H1 (cell line): Measurements from ENCODE around the gene LYVE1. TPM values are rescaled to one million over a fixed set of nuclear protein-coding genes. Genes with fewer than 3 reads are reported as not detected.

ENCODE experiments used
- CTCF ChIA-PET: fragments of 300-600 bp; sonication (Branson Sonifier 250); formaldehyde crosslinking; loops from one replicate; lab custom pipeline; 2021; ENCODE audit not compliant: partially characterized antibody; lab: Charles Lee
- POLR2A ChIA-PET: fragments of 300-600 bp; sonication (Branson Sonifier 250); formaldehyde crosslinking; loops from one replicate; lab custom pipeline; 2021; ENCODE audit warnings: inconsistent platforms; ENCODE audit not compliant: partially characterized antibody; lab: Charles Lee
- DNase-seq, 2 experiments: peaks; one replicate each; pipeline versions ENCODE4 v3.0.0 to v3.0.0-alpha.2; 2010 to 2022; ENCODE audit warnings: low spot score in 2 of 2, low read depth in 1 of 2, mixed read lengths in 1 of 2
- FAIRE-seq: peaks from 2 replicates; lab custom pipeline; 2011; peaks lifted over from hg19 to GRCh38; lab: Jason Lieb, UNC
- H2AFZ ChIP-seq: 2 replicates; pipeline ENCODE4 v1.8.1; 2012; ENCODE audit warnings: low read length, inconsistent platforms
- H2AK5ac ChIP-seq: 2 replicates; pipeline ENCODE4 v1.6.1; 2013; ENCODE audit warnings: low read depth, low read length
- H2BK120ac ChIP-seq: replicated peaks from 2 replicates; pipeline ENCODE3; 2013; ENCODE audit warnings: low read depth, low read length, inconsistent platforms
- H2BK12ac ChIP-seq: 2 replicates; pipeline ENCODE4 v1.6.1; 2013; ENCODE audit warnings: low read depth, low read length
- H2BK15ac ChIP-seq: 2 replicates; pipeline ENCODE4 v1.6.1; 2013; ENCODE audit warnings: low read length
- H2BK20ac ChIP-seq: 2 replicates; pipeline ENCODE4 v1.6.1; 2013; ENCODE audit warnings: low read length
- H2BK5ac ChIP-seq: 2 replicates; pipeline ENCODE4 v1.6.1; 2013; ENCODE audit warnings: low read depth, low read length
- H3K14ac ChIP-seq: 2 replicates; pipeline ENCODE4 v1.6.1; 2013; ENCODE audit warnings: inconsistent platforms; ENCODE audit not compliant: insufficient read length
- H3K18ac ChIP-seq: 2 replicates; pipeline ENCODE4 v1.6.1; 2013; ENCODE audit warnings: low read length; ENCODE audit errors: extremely low read depth
- H3K23ac ChIP-seq: 2 replicates; pipeline ENCODE4 v1.6.1; 2013; ENCODE audit warnings: inconsistent platforms; ENCODE audit not compliant: insufficient read length
- H3K23me2 ChIP-seq: 2 replicates; pipeline ENCODE4 v1.6.1; 2013; ENCODE audit warnings: low read depth, low read length
- H3K27ac ChIP-seq: 2 replicates; pipeline ENCODE4 v1.6.1; 2011; ENCODE audit warnings: low read depth, low read length, inconsistent platforms
- H3K27me3 ChIP-seq, 4 experiments: replicated peaks in 1 of 4; 1 replicate in 1 of 4; 2 replicates in 3 of 4; pipeline versions ENCODE4 v1.6.1 to v1.8.1; 2011 to 2013; ENCODE audit warnings: low read length in 3 of 4, mild to moderate bottlenecking in 3 of 4, inconsistent platforms in 2 of 4, mixed read lengths in 2 of 4, moderate library complexity in 1 of 4; ENCODE audit not compliant: control insufficient read depth in 3 of 4, insufficient read depth in 3 of 4; ENCODE audit errors: extremely low read depth in 1 of 4
- H3K36me3 ChIP-seq, 4 experiments: 2 replicates each; pipeline versions ENCODE4 v1.6.1 to v1.8.1; 2011 to 2013; ENCODE audit warnings: mild to moderate bottlenecking in 4 of 4, low read length in 3 of 4, moderate library complexity in 2 of 4, control low read depth in 1 of 4, inconsistent platforms in 1 of 4; ENCODE audit not compliant: insufficient read depth in 4 of 4, control insufficient read depth in 2 of 4
- H3K4ac ChIP-seq: replicated peaks from 2 replicates; pipeline ENCODE3; 2013; ENCODE audit warnings: low read length, low read depth, mixed read lengths, inconsistent platforms; ENCODE audit not compliant: insufficient read length
- H3K4me1 ChIP-seq, 4 experiments: replicated peaks in 1 of 4; 1 replicate in 1 of 4; 2 replicates in 3 of 4; pipeline versions ENCODE4 v1.6.1 to v1.8.1; 2011 to 2013; ENCODE audit warnings: low read length in 3 of 4, inconsistent platforms in 2 of 4, mixed read lengths in 1 of 4; ENCODE audit not compliant: insufficient read depth in 4 of 4, control insufficient read depth in 3 of 4
- H3K4me2 ChIP-seq, 2 experiments: 2 replicates each; pipeline versions ENCODE4 v1.6.1 to v1.8.1; 2011 to 2013; ENCODE audit warnings: low read depth in 2 of 2, low read length in 2 of 2, control low read depth in 1 of 2, inconsistent platforms in 1 of 2, mild to moderate bottlenecking in 1 of 2; ENCODE audit not compliant: insufficient read depth in 1 of 2
- H3K4me3 ChIP-seq, 4 experiments: fragments of 200-600, 300-600 bp in 1 of 4; sonication (generic), shearing (Covaris generic), sonication (Bioruptor Twin) in 1 of 4; 2 replicates each; pipeline versions ENCODE4 v1.5.1 to v1.8.1; 2011 to 2016; ENCODE audit warnings: low read length in 4 of 4, low read depth in 3 of 4, control low read depth in 2 of 4, inconsistent platforms in 2 of 4, mild to moderate bottlenecking in 2 of 4, mixed read lengths in 1 of 4, moderate library complexity in 1 of 4; ENCODE audit not compliant: insufficient read depth in 2 of 4; ENCODE audit errors: extremely low read depth in 1 of 4
- H3K56ac ChIP-seq: replicated peaks from 2 replicates; pipeline ENCODE3; 2013; ENCODE audit warnings: low read depth, mild to moderate bottlenecking, mixed read lengths, low read length, inconsistent platforms; ENCODE audit not compliant: insufficient read length
- H3K79me1 ChIP-seq: 2 replicates; pipeline ENCODE4 v1.6.1; 2013; ENCODE audit warnings: low read depth, low read length, control low read depth
- H3K79me2 ChIP-seq, 2 experiments: 2 replicates each; pipeline versions ENCODE4 v1.6.1 to v1.8.1; 2012 to 2013; ENCODE audit warnings: low read length in 2 of 2, mild to moderate bottlenecking in 2 of 2, inconsistent platforms in 1 of 2; ENCODE audit not compliant: insufficient read depth in 2 of 2, control insufficient read depth in 1 of 2
- H3K9ac ChIP-seq, 4 experiments: replicated peaks in 1 of 4; 1 replicate in 1 of 4; 2 replicates in 3 of 4; pipeline versions ENCODE4 v1.6.1 to v1.8.1; 2011 to 2013; ENCODE audit warnings: low read depth in 3 of 4, low read length in 3 of 4, control low read depth in 2 of 4, mild to moderate bottlenecking in 2 of 4, moderate library complexity in 2 of 4, inconsistent platforms in 1 of 4; ENCODE audit errors: extremely low read depth in 1 of 4
- H3K9me3 ChIP-seq, 2 experiments: 2 replicates each; pipeline versions ENCODE4 v1.6.1 to v1.8.1; 2012 to 2013; ENCODE audit warnings: mild to moderate bottlenecking in 2 of 2, moderate library complexity in 2 of 2, control low read depth in 1 of 2, inconsistent platforms in 1 of 2, low read depth in 1 of 2, low read length in 1 of 2, mixed read lengths in 1 of 2; ENCODE audit not compliant: insufficient read depth in 2 of 2
- H4K20me1 ChIP-seq, 2 experiments: replicated peaks in 1 of 2; 2 replicates each; pipeline versions ENCODE3 to v1.8.1; 2011 to 2013; ENCODE audit warnings: inconsistent platforms in 2 of 2, low read length in 2 of 2, mild to moderate bottlenecking in 1 of 2; ENCODE audit not compliant: insufficient read depth in 2 of 2, control insufficient read depth in 1 of 2
- H4K5ac ChIP-seq: 2 replicates; pipeline ENCODE4 v1.6.1; 2013; ENCODE audit warnings: low read length, low read depth, mixed read lengths, inconsistent platforms; ENCODE audit not compliant: insufficient read length
- H4K8ac ChIP-seq: 2 replicates; pipeline ENCODE4 v1.8.0; 2013; ENCODE audit warnings: mild to moderate bottlenecking, moderate library complexity, low read length, inconsistent platforms; ENCODE audit not compliant: insufficient read depth; ENCODE audit errors: extremely low read depth
- H4K91ac ChIP-seq: replicated peaks from 2 replicates; pipeline ENCODE3; 2013; ENCODE audit warnings: low read length, mixed read lengths, inconsistent platforms; ENCODE audit not compliant: insufficient read length
- POU5F1 ChIP-seq: IDR thresholded peaks from 2 replicates; pipeline ENCODE4 v1.6.1; 2011; ENCODE audit warnings: low read depth, mild to moderate bottlenecking, low read length, moderate library complexity
- RBBP5 ChIP-seq: IDR thresholded peaks from 2 replicates; pipeline ENCODE4 v1.7.1; 2012; ENCODE audit warnings: low read depth, mild to moderate bottlenecking, inconsistent platforms, low read length, moderate library complexity, borderline replicate concordance
- polyA plus RNA-seq, 7 experiments: library from polyadenylated mRNA; depleted of rRNA in 3 of 7; stranded (reverse) in 5 of 7; unstranded in 2 of 7; fragments of >200 nt in 5 of 7; fragments of 200-250 nt in 2 of 7; gene quantifications; 1 replicate in 5 of 7; 2 replicates in 1 of 7; 4 replicates in 1 of 7; pipeline versions ENCODE4 v1.2.1 to v1.2.3, GENCODE V29; 2011 to 2013; ENCODE audit warnings: missing spikeins in 2 of 7, mixed read lengths in 2 of 7
- total RNA-seq: library from RNA; stranded (reverse); fragmentation: NEBNext Ultra II Directional; extraction: Animal tissue kit (Norgen Biotek cat#: 25700); gene quantifications from 2 replicates; pipeline ENCODE4 v1.2.1, GENCODE V29; 2021

The LYVE1 gene
- total and polyA plus RNA-seq, 2 of the 8 experiments (the other 6 are each of a cell fraction or from before 2014, with no cell fraction given): 0.09 TPM; not detected in 1

- no peaks in the 10 kb centered on the region for H4K20me1 ChIP-seq
- no peaks in the 10 kb centered on the region for H3K79me2 ChIP-seq
- H4K5ac ChIP-seq: no peak overlapping the region
- H3K4me3 ChIP-seq: no peak overlapping the region
- no peaks in the 10 kb centered on the region for H3K79me1 ChIP-seq
- no peak overlapping the region for H2BK20ac ChIP-seq
- no peak overlapping the region for H2BK120ac ChIP-seq
- H2AFZ ChIP-seq: no peak overlapping the region
- H2BK12ac ChIP-seq: no peak overlapping the region
- H3K4me1 ChIP-seq: peaks cover 0 to 12% (median 6%) of the 10 kb centered on the region in 4 experiments; a peak in 5 of 7 replicates
- H4K8ac ChIP-seq: no peak overlapping the region
- no peak overlapping the region for H3K27ac ChIP-seq
- H3K27me3 ChIP-seq: no peaks in the 10 kb centered on the region
- FAIRE-seq (no peak), DNase-seq (no peak)
- no peak overlapping the region for H3K14ac ChIP-seq
- H3K9ac ChIP-seq: no peak overlapping the region
- no peaks in the 10 kb centered on the region for H3K36me3 ChIP-seq
- no peak overlapping the region for H2AK5ac ChIP-seq
- H2BK5ac ChIP-seq: no peak overlapping the region
- no peak overlapping the region for H3K4ac ChIP-seq
- CTCF ChIA-PET: interaction anchor here (0.7 kb wide), 1 partner anchor 15 kb away, joined by 3 read pairs; no protein-coding TSS in a partner anchor
- H3K18ac ChIP-seq: no peak overlapping the region
- no peak overlapping the region for H4K91ac ChIP-seq
- H3K56ac ChIP-seq: no peak overlapping the region
- H3K23ac ChIP-seq: no peak overlapping the region
- H2BK15ac ChIP-seq: no peak overlapping the region
- H3K23me2 ChIP-seq: no peaks in the 10 kb centered on the region
- no peak overlapping the region for H3K4me2 ChIP-seq
- POLR2A ChIA-PET: no interaction called here
- no peaks in the 10 kb centered on the region for H3K9me3 ChIP-seq
- no peak for TF ChIP-seq POU5F1
- TF ChIP-seq RBBP5: no peak
Observed at GRCh38 chr11:10608584-10608983, 40.1 kb upstream of the LYVE1 start.
